Keratinocyte (primary cell): ENCODE results near the gene HCFC1. TPM values are rescaled to one million over a fixed set of nuclear protein-coding genes. Genes with fewer than 3 reads are reported as not detected.

Experiments
- DNase-seq: peaks from one replicate; pipeline ENCODE4 v3.0.0-alpha.2; 2011; ENCODE audit warnings: low read depth, missing footprints, low spot score
- FAIRE-seq: peaks from 2 replicates; lab custom pipeline; 2011; peaks lifted over from hg19 to GRCh38; lab: Jason Lieb, UNC
- H2AFZ ChIP-seq: 2 replicates; pipeline ENCODE4 v1.6.0; 2012; ENCODE audit warnings: low read length, control low read depth, inconsistent platforms; ENCODE audit not compliant: control insufficient read depth
- H3K27ac ChIP-seq: 2 replicates; pipeline ENCODE4 v1.5.1; 2011; ENCODE audit warnings: low read length; ENCODE audit not compliant: control insufficient read depth, insufficient read depth
- H3K27me3 ChIP-seq: 3 replicates; pipeline ENCODE4 v1.6.0; 2011; ENCODE audit warnings: low read length; ENCODE audit not compliant: control insufficient read depth, insufficient read depth; ENCODE audit errors: extremely low read depth
- H3K36me3 ChIP-seq, 2 experiments: 2 replicates in 1 of 2; 3 replicates in 1 of 2; pipeline ENCODE4 v1.5.1; 2011; ENCODE audit warnings: low read length in 2 of 2, mild to moderate bottlenecking in 1 of 2; ENCODE audit not compliant: control insufficient read depth in 2 of 2, insufficient read depth in 2 of 2; ENCODE audit errors: extremely low read depth in 1 of 2
- H3K4me1 ChIP-seq: 3 replicates; pipeline ENCODE4 v1.5.1; 2011; ENCODE audit warnings: low read length; ENCODE audit not compliant: control insufficient read depth, insufficient read depth; ENCODE audit errors: extremely low read depth
- H3K4me2 ChIP-seq: 3 replicates; pipeline ENCODE4 v1.6.0; 2011; ENCODE audit warnings: low read depth, low read length; ENCODE audit not compliant: control insufficient read depth, insufficient read depth; ENCODE audit errors: extremely low read depth
- H3K4me3 ChIP-seq, 3 experiments: fragments of 200-600 bp in 1 of 3; sonication (generic) in 1 of 3; 2 replicates in 2 of 3; 3 replicates in 1 of 3; pipeline ENCODE4 v1.5.1; 2011 to 2016; ENCODE audit warnings: low read length in 3 of 3, mild to moderate bottlenecking in 3 of 3, control low read depth in 2 of 3, inconsistent platforms in 1 of 3, low read depth in 1 of 3, mixed read lengths in 1 of 3, mixed run types in 1 of 3, moderate library complexity in 1 of 3; ENCODE audit not compliant: control insufficient read depth in 2 of 3, insufficient read depth in 2 of 3; ENCODE audit errors: extremely low read depth in 1 of 3
- H3K79me2 ChIP-seq: 2 replicates; pipeline ENCODE4 v1.6.0; 2012; ENCODE audit warnings: low read length; ENCODE audit not compliant: control insufficient read depth, insufficient read depth
- H3K9ac ChIP-seq: 3 replicates; pipeline ENCODE4 v1.6.0; 2011; ENCODE audit warnings: low read length; ENCODE audit not compliant: control insufficient read depth, insufficient read depth; ENCODE audit errors: extremely low read depth
- H3K9me1 ChIP-seq: 3 replicates; pipeline ENCODE4 v1.6.0; 2011; ENCODE audit warnings: low read length; ENCODE audit not compliant: control insufficient read depth, insufficient read depth; ENCODE audit errors: extremely low read depth
- H3K9me3 ChIP-seq: 2 replicates; pipeline ENCODE4 v1.5.1; 2012; ENCODE audit warnings: low read depth, low read length; ENCODE audit not compliant: control insufficient read depth
- H4K20me1 ChIP-seq: 3 replicates; pipeline ENCODE4 v1.6.0; 2011; ENCODE audit warnings: low read length; ENCODE audit not compliant: control insufficient read depth, insufficient read depth; ENCODE audit errors: extremely low read depth
- EZH2 ChIP-seq: IDR thresholded peaks from one replicate; pipeline ENCODE4 v1.6.1; 2012; ENCODE audit warnings: inconsistent platforms, mild to moderate bottlenecking, low read length, moderate library complexity
- dilution Hi-C: fragments of 300-500 bp; cut with MboI; formaldehyde crosslinking; loops from one replicate; pipeline ENCODE4 v1.7.0; 2020; ENCODE audit warnings: low sequenced_read_pairs; ENCODE audit not compliant: extremely low pct_ligation_motif_present
- polyA plus RNA-seq, 5 experiments: library from polyadenylated mRNA; depleted of rRNA in 3 of 5; stranded (reverse) in 3 of 5; stranded (forward) in 1 of 5; unstranded in 1 of 5; fragments of >200 nt; gene quantifications; 1 replicate in 1 of 5; 2 replicates in 3 of 5; 3 replicates in 1 of 5; pipeline versions ENCODE4 v1.2.1 to v1.2.3, GENCODE V29; 2011 to 2012; ENCODE audit warnings: missing spikeins in 2 of 5, low read depth in 1 of 5, low replicate concordance in 1 of 5
- TF ChIP-seq, protein P1 (sequence below), 3 experiments: IDR thresholded peaks in 1 of 3; conservative IDR thresholded peaks in 1 of 3; optimal IDR thresholded peaks in 1 of 3; 2 replicates in 2 of 3; 3 replicates in 1 of 3; pipeline versions ENCODE3 to v1.5.1; 2011; ENCODE audit warnings: low read length in 3 of 3, mild to moderate bottlenecking in 3 of 3, moderate library complexity in 2 of 3, control low read depth in 1 of 3, inconsistent platforms in 1 of 3; ENCODE audit not compliant: insufficient read depth in 2 of 3; ENCODE audit errors: extremely low read depth in 1 of 3

HCFC1 gene
- polyA plus RNA-seq, 1 donor (not counting 4 experiments of a cell fraction or from before 2014, with no cell fraction given): 2.7 TPM

DNA sequence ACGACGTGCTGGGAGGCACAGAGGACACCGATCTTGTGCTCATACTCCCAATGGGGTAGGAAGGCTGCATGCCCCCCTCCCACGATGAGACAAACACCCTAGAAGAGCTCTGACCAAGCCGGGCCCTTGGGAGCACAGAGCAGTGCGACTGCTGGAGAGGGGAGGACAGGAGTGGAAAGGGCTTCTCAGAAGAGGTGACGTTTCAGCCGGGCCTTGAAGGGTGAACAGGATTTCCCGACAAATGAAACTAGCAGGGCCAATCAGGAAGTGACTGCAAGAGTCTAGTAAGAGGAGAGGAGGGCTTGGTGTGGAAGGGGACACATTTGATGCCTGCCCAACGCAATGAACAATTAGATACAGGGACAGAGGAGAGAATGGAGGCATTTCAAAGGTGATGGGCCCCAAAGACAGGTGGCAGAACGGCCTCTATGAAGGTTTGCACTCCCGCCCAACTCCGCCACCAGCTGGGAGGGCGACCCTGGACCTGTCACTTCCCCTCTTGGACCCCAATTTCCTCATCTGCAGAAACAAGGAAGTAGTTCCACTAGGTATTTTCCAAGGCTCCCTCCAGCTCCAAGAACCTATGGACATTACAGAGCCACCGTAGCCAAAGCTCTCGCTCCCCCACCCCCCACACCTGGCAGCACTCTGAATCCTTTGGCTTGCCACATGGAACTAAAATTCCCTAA is 3.9 kb downstream of the HCFC1 start:
- no peak overlapping the region for H2AFZ ChIP-seq
- no peak overlapping the region for H3K4me3 ChIP-seq
- H3K36me3 ChIP-seq: peaks cover 2 to 12% of the 10 kb centered on the region in 2 experiments
- no peaks in the 10 kb centered on the region for H3K27me3 ChIP-seq
- dilution Hi-C loops: no loop called here
- no peak for DNase-seq
- no peak for TF ChIP-seq EZH2
- TF ChIP-seq, protein P1, sequence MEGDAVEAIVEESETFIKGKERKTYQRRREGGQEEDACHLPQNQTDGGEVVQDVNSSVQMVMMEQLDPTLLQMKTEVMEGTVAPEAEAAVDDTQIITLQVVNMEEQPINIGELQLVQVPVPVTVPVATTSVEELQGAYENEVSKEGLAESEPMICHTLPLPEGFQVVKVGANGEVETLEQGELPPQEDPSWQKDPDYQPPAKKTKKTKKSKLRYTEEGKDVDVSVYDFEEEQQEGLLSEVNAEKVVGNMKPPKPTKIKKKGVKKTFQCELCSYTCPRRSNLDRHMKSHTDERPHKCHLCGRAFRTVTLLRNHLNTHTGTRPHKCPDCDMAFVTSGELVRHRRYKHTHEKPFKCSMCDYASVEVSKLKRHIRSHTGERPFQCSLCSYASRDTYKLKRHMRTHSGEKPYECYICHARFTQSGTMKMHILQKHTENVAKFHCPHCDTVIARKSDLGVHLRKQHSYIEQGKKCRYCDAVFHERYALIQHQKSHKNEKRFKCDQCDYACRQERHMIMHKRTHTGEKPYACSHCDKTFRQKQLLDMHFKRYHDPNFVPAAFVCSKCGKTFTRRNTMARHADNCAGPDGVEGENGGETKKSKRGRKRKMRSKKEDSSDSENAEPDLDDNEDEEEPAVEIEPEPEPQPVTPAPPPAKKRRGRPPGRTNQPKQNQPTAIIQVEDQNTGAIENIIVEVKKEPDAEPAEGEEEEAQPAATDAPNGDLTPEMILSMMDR (optimal IDR thresholded peaks at IDR 0.05 in 1 of 3, IDR thresholded peaks at IDR 0.05 in 1 of 3, conservative IDR thresholded peaks at IDR 0.05 in 1 of 3; ENCODE audit: extremely low read depth in 1 of 3, insufficient read depth in 2 of 3, low read length in 3 of 3): no peak
- no peak overlapping the region for H3K4me2 ChIP-seq
- no peak for FAIRE-seq
- no peaks in the 10 kb centered on the region for H3K9me3 ChIP-seq
- H3K79me2 ChIP-seq: peaks cover 76% of the 10 kb centered on the region
- H4K20me1 ChIP-seq: peaks cover 20% of the 10 kb centered on the region
- no peaks in the 10 kb centered on the region for H3K9me1 ChIP-seq
- H3K4me1 ChIP-seq: peaks cover 12% of the 10 kb centered on the region
- H3K9ac ChIP-seq: no peak overlapping the region
- no peak overlapping the region for H3K27ac ChIP-seq

DNA sequence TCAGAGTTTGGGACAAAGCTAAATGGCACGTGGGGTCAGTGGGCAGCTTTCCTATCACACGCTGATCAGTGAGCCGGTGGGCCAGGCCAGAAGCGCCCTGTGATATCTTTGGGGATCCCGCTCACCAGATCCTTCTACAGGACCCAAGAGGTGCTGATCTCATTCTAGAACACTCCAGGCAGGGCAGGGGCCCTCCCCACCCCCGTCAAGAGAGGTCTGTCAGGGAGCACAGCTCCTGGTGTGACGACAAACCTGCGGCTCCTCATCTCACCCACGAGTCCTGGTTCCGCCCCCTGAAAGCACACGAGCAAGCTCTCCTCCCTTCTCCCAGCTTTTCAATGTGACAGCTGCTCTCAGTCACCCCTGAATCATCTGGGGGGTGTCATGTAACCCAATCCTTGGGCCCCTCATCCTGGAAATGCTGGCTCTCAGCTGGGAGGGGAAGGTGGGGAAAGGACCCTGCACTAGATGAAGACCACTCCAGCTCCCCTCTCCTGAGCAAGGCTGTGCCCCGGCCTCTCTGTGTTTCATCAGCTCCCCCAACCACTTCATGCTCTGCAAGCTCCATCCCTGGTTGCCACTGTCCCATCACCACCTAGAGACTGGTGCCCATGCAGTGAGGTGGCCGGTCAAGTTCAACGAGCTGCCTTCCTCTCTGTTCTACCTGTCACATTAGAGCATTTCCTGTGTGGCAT is 4.6 kb downstream of the HCFC1 start:
- no peak for FAIRE-seq
- peaks cover 12% of the 10 kb centered on the region for H3K4me1 ChIP-seq
- peaks cover 3 to 16% of the 10 kb centered on the region in 2 experiments for H3K36me3 ChIP-seq
- H3K9ac ChIP-seq: no peak overlapping the region
- H3K9me1 ChIP-seq: no peaks in the 10 kb centered on the region
- no peak overlapping the region for H3K27ac ChIP-seq
- no peak overlapping the region for H2AFZ ChIP-seq
- H3K4me2 ChIP-seq: no peak overlapping the region
- TF ChIP-seq EZH2: no peak
- TF ChIP-seq, protein P1 (optimal IDR thresholded peaks at IDR 0.05 in 1 of 3, IDR thresholded peaks at IDR 0.05 in 1 of 3, conservative IDR thresholded peaks at IDR 0.05 in 1 of 3; ENCODE audit: extremely low read depth in 1 of 3, insufficient read depth in 2 of 3, low read length in 3 of 3): no peak
- dilution Hi-C loops: no loop called here
- H4K20me1 ChIP-seq: peaks cover 20% of the 10 kb centered on the region
- DNase-seq: no peak
- H3K9me3 ChIP-seq: no peaks in the 10 kb centered on the region
- H3K4me3 ChIP-seq: no peak overlapping the region
- no peaks in the 10 kb centered on the region for H3K27me3 ChIP-seq
- peaks cover 80% of the 10 kb centered on the region for H3K79me2 ChIP-seq
